ENCODE measurements around the gene FASN. TPM values are rescaled to one million over a fixed set of nuclear protein-coding genes. Genes with fewer than 3 reads are reported as not detected.

Gene FASN
- total and polyA plus RNA-seq, 2 of the 4 experiments (the other 2 are of a cell fraction): 12.4 to 56.0 TPM

GRCh38 chr17:82112181-82112913, 14.3 kb upstream of the FASN start:
- H2AK5ac ChIP-seq (ENCODE audit: low read depth, low read length): no peak overlapping the region
- H2AFZ ChIP-seq (replicated peaks; ENCODE audit: low read length, poor library complexity): no peak overlapping the region
- ATAC-seq (ENCODE audit: low read depth) (no peak), DNase-seq (no peak)
- no peak overlapping the region for H3K4me2 ChIP-seq (ENCODE audit: low read depth, low read length)
- peaks cover 0 to 7% of the 10 kb centered on the region in 2 experiments; a peak in 1 of 4 replicates for H3K79me1 ChIP-seq (ENCODE audit: low read depth in 1 of 2, low read length in 2 of 2)
- CTCF ChIA-PET: no interaction called here
- no peaks in the 10 kb centered on the region for H3K9me1 ChIP-seq (ENCODE audit: insufficient read depth, low read length)
- no peak overlapping the region for H3K27ac ChIP-seq (ENCODE audit: insufficient read depth, low read length)
- H3K4me3 ChIP-seq (ENCODE audit: insufficient read depth, low read depth, low read length): no peak overlapping the region
- no peaks in the 10 kb centered on the region for H3K27me3 ChIP-seq (ENCODE audit: control insufficient read depth, insufficient read depth, low read length)
- intact Hi-C loops (cut with micrococcal nuclease): no loop called here
- dilution Hi-C loops (cut with HindIII; ENCODE audit: low sequenced_read_pairs, unreplicated experiment): no loop called here
- H3K4me1 ChIP-seq (ENCODE audit: control insufficient read depth, insufficient read depth, low read length): no peaks in the 10 kb centered on the region
- in situ Hi-C loops (cut with MboI; ENCODE audit: low sequenced_read_pairs): no loop called here
- H3K14ac ChIP-seq (replicated peaks; ENCODE audit: low read depth, low read length): no peak overlapping the region
- no peaks in the 10 kb centered on the region for H3K9me3 ChIP-seq (ENCODE audit: control insufficient read depth, insufficient read depth, low read length)
- H3K36me3 ChIP-seq (ENCODE audit: control insufficient read depth, insufficient read depth, low read length): peaks cover 13% of the 10 kb centered on the region
- H2AK9ac ChIP-seq (replicated peaks; ENCODE audit: low read depth, low read length, poor library complexity): no peak overlapping the region
- no peak overlapping the region for H2BK20ac ChIP-seq (ENCODE audit: low read depth, low read length)
- no peak overlapping the region for H3K4ac ChIP-seq (ENCODE audit: low read depth, low read length)
- no peak overlapping the region for H4K8ac ChIP-seq (ENCODE audit: low read depth in 2 of 2, low read length in 2 of 2)
- no TSS peak for BruUV-seq (replicated peaks)
- TF ChIP-seq MXI1 (IDR thresholded peaks at IDR 0.05; ENCODE audit: borderline replicate concordance, low read depth, low read length): no peak
- no peak for TF ChIP-seq RFX5 (IDR thresholded peaks at IDR 0.05; ENCODE audit: low read depth, low read length)
- TF ChIP-seq CHD1 (IDR thresholded peaks at IDR 0.05; ENCODE audit: low read depth, low read length): no peak
- no peak for TF ChIP-seq RCOR1 (IDR thresholded peaks at IDR 0.05; ENCODE audit: insufficient replicate concordance, low read length)
- TF ChIP-seq MAFK (IDR thresholded peaks at IDR 0.05; ENCODE audit: low read depth, low read length): no peak
- TF ChIP-seq SMC3 (IDR thresholded peaks at IDR 0.05; ENCODE audit: low read depth, low read length): no peak
- TF ChIP-seq CEBPB (IDR thresholded peaks at IDR 0.05; ENCODE audit: low read depth, low read length): no peak
- TF ChIP-seq, protein P1, sequence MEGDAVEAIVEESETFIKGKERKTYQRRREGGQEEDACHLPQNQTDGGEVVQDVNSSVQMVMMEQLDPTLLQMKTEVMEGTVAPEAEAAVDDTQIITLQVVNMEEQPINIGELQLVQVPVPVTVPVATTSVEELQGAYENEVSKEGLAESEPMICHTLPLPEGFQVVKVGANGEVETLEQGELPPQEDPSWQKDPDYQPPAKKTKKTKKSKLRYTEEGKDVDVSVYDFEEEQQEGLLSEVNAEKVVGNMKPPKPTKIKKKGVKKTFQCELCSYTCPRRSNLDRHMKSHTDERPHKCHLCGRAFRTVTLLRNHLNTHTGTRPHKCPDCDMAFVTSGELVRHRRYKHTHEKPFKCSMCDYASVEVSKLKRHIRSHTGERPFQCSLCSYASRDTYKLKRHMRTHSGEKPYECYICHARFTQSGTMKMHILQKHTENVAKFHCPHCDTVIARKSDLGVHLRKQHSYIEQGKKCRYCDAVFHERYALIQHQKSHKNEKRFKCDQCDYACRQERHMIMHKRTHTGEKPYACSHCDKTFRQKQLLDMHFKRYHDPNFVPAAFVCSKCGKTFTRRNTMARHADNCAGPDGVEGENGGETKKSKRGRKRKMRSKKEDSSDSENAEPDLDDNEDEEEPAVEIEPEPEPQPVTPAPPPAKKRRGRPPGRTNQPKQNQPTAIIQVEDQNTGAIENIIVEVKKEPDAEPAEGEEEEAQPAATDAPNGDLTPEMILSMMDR (conservative IDR thresholded peaks at IDR 0.05; ENCODE audit: low read depth, low read length): no peak
- no peak for TF ChIP-seq FOS (IDR thresholded peaks at IDR 0.05; ENCODE audit: low read depth, low read length)
- no peak for TF ChIP-seq NFE2L2 (IDR thresholded peaks at IDR 0.05; ENCODE audit: low read depth, low read length)
- no peak for TF ChIP-seq RAD21 (IDR thresholded peaks at IDR 0.05; ENCODE audit: low read length)
- TF ChIP-seq BHLHE40 (IDR thresholded peaks at IDR 0.05; ENCODE audit: low read depth, low read length): no peak
- no peak overlapping the region for H2BK5ac ChIP-seq (ENCODE audit: low read depth, low read length, poor library complexity, severe bottlenecking)
- no peak overlapping the region for H2BK120ac ChIP-seq (ENCODE audit: low read depth, low read length)
- H4K91ac ChIP-seq (ENCODE audit: insufficient read depth, low read depth, low read length): no peak overlapping the region
- H3K9ac ChIP-seq (ENCODE audit: low read depth, low read length): no peak overlapping the region
- H4K20me1 ChIP-seq (ENCODE audit: insufficient read depth, low read length): no peaks in the 10 kb centered on the region
- WGBS, 2 experiments (ENCODE audit: extremely low coverage in 2 of 2, insufficient read length in 1 of 2): 91% methylated on average over 12 of the region's 18 CpGs; no CpG with 5 or more reads in 1 of the 2 experiments
- no peak overlapping the region for H3K18ac ChIP-seq (ENCODE audit: low read depth, low read length)
- H4K5ac ChIP-seq (ENCODE audit: low read depth, low read length): no peak overlapping the region
- no peak overlapping the region for H2BK15ac ChIP-seq (ENCODE audit: low read depth, low read length)
- H3K56ac ChIP-seq (ENCODE audit: extremely low read depth, insufficient read depth, low read length): no peak overlapping the region
- no peak overlapping the region for H3K23ac ChIP-seq (ENCODE audit: low read depth, low read length)
- POLR2A ChIA-PET (ENCODE audit: unreplicated experiment): interaction anchor here (0.6 kb wide), 1 partner anchor 240 kb away, joined by 3 read pairs; no protein-coding TSS in a partner anchor
